ENCODE data around the gene RACGAP1.

Gene RACGAP1

GRCh38 chr12:49984476-49985359 is 40.6 kb downstream of the RACGAP1 start:
- DNase-seq, result no peak

GRCh38 chr12:49983892-49984291 is 41.4 kb downstream of the RACGAP1 start:
- DNase-seq, result peak; percentile 54

- no peak for DNase-seq
Measured at GRCh38 chr12:49982246-49983087, 42.8 kb downstream of the RACGAP1 start.

GRCh38 chr12:49980501-49981349 is 44.6 kb downstream of the RACGAP1 start:
- no peak for DNase-seq

DNA sequence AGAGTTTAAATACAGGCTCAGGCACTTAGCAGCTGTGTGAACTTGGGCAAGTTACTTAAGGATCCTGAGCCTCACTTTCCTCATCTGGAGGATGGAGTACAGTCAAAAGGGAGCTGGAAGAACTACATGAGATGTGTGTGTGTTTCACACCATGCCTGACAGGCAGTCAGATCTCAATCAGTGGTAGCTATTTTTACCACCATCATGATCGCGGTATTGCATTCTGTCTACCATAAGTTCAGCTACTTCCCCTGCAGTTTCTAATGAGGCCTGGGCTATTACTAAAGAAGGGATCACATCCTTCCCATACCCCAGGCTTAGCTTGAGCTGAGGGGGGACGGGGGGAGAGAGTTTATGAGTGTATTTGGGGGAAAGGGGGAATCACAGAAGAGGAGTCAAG is 45.5 kb downstream of the RACGAP1 start:
- no peak for DNase-seq

GRCh38 chr12:49979016-49979586 is 46.2 kb downstream of the RACGAP1 start:
- DNase-seq, result no peak

DNA sequence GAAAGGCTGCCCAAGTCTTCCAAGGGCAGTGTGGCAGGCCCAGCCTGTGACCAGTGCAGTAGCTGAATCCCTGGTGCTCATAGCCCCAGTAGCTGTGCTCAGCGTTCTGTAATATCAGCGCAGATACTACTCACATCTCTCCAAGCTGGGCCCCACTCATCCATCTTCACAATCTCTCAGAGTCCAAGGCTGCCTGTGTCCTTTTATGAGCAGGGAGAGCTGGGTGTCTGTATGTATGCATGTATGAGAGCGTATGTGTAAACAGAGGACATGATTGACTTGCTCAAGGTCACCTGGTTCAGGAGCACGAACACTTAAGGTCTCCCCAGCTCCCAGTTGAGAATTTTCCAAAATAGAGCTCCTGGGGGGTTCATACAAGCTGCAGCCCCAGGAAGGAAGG is 47.2 kb downstream of the RACGAP1 start:
- no peak for DNase-seq

GRCh38 chr12:49976557-49976956 is 48.7 kb downstream of the RACGAP1 start:
- DNase-seq, result no peak

DNA sequence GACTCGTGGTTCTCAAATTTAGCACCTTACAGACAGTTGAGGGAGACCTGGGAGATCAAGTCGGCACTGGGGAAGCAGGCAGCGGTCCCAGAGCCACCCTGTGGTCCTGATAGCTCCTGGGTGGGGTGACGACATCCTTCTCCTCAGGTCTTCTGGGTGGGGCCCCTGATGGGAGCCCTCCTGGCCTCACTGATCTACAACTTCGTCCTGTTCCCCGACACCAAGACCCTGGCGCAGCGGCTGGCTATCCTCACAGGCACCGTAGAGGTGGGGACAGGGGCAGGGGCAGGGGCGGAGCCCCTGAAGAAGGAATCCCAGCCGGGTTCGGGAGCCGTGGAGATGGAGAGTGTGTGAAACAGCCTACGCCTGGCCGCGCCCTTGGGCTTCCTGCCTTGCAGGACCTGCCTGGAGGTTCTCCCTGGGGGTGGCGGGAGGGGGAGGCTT is 50.0 kb downstream of the RACGAP1 start:
- no peak for DNase-seq

- DNase-seq, result no peak
Measured at GRCh38 chr12:49974677-49975317, 50.5 kb downstream of the RACGAP1 start.

- no peak for DNase-seq
Measured at GRCh38 chr12:49974231-49974675, 51.0 kb downstream of the RACGAP1 start.

DNA sequence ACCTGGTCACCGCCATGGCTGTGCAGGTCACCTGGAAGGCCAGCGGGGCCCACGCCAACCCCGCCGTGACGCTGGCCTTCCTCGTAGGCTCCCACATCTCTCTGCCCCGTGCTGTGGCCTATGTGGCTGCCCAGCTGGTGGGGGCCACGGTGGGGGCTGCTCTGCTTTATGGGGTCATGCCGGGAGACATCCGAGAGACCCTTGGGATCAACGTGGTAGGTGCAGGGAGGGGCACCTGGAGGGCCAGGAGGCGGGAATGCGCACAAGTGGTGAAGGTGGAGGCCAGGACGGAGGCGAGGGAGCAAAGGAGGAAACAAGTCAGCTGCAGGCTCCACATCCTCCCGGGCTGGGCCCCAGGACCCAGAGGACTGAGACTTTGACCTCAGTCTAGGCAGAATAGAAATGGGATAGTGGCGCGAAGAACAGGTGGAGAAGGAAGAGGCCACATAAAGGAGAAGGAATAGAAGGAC is 51.9 kb downstream of the RACGAP1 start:
- no peak for DNase-seq

GRCh38 chr12:49972641-49973360 is 52.5 kb downstream of the RACGAP1 start, which contains the start of gene AQP6:
Gene AQP6, plus strand, starts transcription at chr12:49972947. Its CDS starts 227 bp downstream, at chr12:49973174.
- DNase-seq, result no peak

GRCh38 chr12:49972129-49972528 is 53.2 kb downstream of the RACGAP1 start:
- DNase-seq, result no peak

- no peak for DNase-seq
Measured at GRCh38 chr12:49971141-49971540, 54.2 kb downstream of the RACGAP1 start.

- no peak for DNase-seq
Measured at GRCh38 chr12:49970658-49971057, 54.6 kb downstream of the RACGAP1 start.

GRCh38 chr12:49969651-49970429 is 55.5 kb downstream of the RACGAP1 start:
- DNase-seq, result no peak

DNA sequence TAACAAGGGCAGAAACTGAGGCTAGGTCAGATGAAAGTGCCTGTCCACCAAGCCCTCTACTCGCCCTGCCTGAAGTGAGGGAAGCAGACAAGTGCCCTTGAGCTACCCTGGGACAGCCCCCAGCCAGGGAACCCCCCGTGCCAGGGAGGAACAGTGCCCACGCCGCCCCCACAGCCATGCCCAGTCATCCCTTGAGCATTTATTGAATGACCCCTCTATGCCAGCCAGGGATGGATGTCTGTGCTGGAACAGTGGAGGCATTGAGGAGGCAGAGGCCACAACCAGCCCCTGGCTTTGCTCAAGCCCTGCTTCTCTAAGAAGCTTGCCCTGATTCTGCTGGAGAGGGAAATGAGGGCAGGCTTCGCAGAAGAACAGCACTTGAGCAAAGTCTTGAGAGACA is 56.3 kb downstream of the RACGAP1 start:
- DNase-seq, result no peak

DNA sequence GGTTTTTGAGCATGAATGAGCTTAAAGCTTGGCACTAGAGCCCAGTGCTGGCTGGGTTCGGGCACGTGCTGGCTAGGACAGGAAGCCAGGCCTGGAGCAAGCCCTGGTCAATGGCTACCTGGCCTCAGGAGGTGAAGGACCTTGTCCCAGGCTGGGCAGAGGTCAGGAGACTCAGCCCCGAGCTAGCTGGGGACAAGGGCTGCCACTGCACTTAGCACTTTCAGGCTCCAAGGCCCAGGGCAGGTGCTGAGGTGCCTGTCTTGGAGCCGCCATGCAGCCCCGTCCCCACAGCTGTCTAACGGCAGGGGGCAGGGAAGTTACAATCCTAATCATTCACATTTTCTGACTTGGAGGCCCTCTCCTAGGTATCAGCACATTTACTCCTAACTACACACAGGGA is 56.8 kb downstream of the RACGAP1 start:
- no peak for DNase-seq

- no peak for DNase-seq
Measured at GRCh38 chr12:49967777-49968250, 57.5 kb downstream of the RACGAP1 start.
